ENCODE results near the gene UBASH3A.
A peak's percentile ranks its signal among the peaks of the same experiment; 100 is the strongest.

The UBASH3A gene

DNA sequence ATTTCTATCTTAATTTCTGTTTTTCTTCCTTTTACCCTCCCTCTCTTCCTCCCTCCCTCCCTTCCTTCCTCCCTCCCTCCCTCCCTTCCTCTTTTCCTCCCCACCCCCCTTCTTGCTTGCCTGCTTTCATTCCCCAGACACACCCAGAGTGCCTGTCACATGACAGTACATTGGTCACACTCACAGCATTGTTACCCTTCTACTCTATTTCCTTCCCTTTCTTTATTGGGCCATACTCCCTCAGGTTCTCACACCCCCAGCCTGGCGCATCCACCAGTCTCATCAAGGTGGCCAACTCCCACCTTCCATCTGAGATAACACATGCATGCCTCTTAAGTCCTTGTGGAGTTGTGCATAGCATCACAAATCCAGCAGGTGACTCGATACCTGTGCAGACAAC lies 18.7 kb upstream of the UBASH3A start:
- Histone ChIP-seq H3K4me3 (no peak overlapping the region), H3K27ac (peak overlapping the region in 9 of 11 experiments; percentile 5 to 45 (median 23); a peak in 11 of 22 replicates), H3K36me3 (peaks cover 0 to 13% (median 0%) of the 10 kb centered on the region in 11 experiments; a peak in 4 of 22 replicates), H3K9me3 (replicated peaks in 1 of 11) (peaks cover 14 to 28% (median 26%) of the 10 kb centered on the region in 11 experiments), H4K20me1 (no peaks in the 10 kb centered on the region), H3K9ac (no peak overlapping the region), H3K27me3 (no peaks in the 10 kb centered on the region), H3K4me2 (peak overlapping the region; percentile 51 to 82 (median 74)), H3K4me1 (peaks cover 74 to 83% (median 81%) of the 10 kb centered on the region in 10 experiments)
- TF ChIP-seq Cebpa-rat (IDR thresholded peaks at IDR 0.05) = no peak

DNA sequence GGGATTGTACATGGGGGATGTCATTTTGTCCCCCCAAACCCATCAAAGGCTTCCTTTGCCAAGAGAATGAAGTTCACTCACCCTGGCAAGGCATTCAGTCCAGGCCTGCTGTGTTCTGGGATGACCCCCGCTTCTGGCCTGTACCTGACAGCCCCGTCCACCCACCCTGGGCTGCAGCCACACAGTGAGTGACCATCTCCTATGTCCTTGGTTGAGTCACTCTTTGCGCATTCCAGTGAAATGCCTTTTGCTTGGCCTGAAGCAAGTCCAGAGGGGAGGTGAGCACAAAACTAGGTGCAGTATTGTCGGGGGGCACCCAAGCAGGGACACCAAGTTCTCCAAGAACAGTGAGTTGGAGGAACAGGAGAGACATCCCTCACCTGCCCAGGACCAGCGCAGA lies 18.1 kb upstream of the UBASH3A start:
- H3K9ac ChIP-seq = no peak overlapping the region
- H3K4me1 ChIP-seq = peaks cover 73 to 83% (median 80%) of the 10 kb centered on the region in 10 experiments
- H3K36me3 ChIP-seq = peaks cover 0 to 13% (median 0%) of the 10 kb centered on the region in 11 experiments; a peak in 4 of 22 replicates
- TF ChIP-seq Cebpa-rat (IDR thresholded peaks at IDR 0.05) = no peak
- H3K4me2 ChIP-seq = peak overlapping the region; percentile 51 to 81 (median 72)
- H3K27ac ChIP-seq = peak overlapping the region in 9 of 11 experiments; percentile 5 to 45 (median 23); a peak in 11 of 22 replicates
- H3K9me3 ChIP-seq (replicated peaks in 1 of 11) = peaks cover 14 to 27% (median 26%) of the 10 kb centered on the region in 11 experiments
- H3K4me3 ChIP-seq = no peak overlapping the region
- no peaks in the 10 kb centered on the region for H4K20me1 ChIP-seq
- no peaks in the 10 kb centered on the region for H3K27me3 ChIP-seq

DNA sequence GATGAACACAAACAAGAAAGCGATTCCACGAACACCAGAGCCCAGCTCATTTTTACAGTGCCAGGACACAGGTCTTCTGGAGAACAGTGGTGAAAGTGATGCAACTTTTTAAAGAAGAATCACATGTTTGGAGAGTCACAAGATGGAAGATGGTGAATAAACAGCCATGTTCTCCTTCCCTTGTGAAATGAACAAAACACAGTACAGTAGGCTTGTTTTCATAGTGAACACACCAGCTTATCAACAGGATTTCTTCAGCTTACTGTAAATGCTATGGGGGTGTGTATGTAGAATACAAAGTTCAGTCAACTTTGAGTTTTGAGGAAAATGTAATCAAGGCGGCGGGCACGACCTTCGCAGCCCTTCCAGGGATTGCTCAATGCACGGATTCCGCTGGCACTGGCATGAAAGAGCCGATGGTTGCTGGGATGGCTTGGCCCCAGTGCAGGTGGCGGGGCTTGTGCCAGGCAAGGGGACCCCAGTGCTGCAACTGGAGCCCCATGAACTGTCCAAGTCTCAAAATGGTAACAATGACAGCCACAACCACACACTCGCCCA lies 17.6 kb upstream of the UBASH3A start:
- H3K27ac ChIP-seq = peak overlapping the region in 5 of 11 experiments; percentile 23 to 45 (median 38); a peak in 5 of 22 replicates
- peak overlapping the region; percentile 51 to 81 (median 72) for H3K4me2 ChIP-seq
- no peak; a peak in 1 of 22 replicates for TF ChIP-seq Cebpa-rat (IDR thresholded peaks at IDR 0.05)
- H3K9me3 ChIP-seq (replicated peaks in 1 of 11) = peaks cover 13 to 24% (median 23%) of the 10 kb centered on the region in 11 experiments
- no peaks in the 10 kb centered on the region for H3K27me3 ChIP-seq
- no peak overlapping the region for H3K9ac ChIP-seq
- no peak overlapping the region for H3K4me3 ChIP-seq
- H3K36me3 ChIP-seq = peaks cover 0 to 13% (median 0%) of the 10 kb centered on the region in 11 experiments; a peak in 4 of 22 replicates
- H4K20me1 ChIP-seq = no peaks in the 10 kb centered on the region
- peaks cover 73 to 87% (median 81%) of the 10 kb centered on the region in 10 experiments for H3K4me1 ChIP-seq

DNA sequence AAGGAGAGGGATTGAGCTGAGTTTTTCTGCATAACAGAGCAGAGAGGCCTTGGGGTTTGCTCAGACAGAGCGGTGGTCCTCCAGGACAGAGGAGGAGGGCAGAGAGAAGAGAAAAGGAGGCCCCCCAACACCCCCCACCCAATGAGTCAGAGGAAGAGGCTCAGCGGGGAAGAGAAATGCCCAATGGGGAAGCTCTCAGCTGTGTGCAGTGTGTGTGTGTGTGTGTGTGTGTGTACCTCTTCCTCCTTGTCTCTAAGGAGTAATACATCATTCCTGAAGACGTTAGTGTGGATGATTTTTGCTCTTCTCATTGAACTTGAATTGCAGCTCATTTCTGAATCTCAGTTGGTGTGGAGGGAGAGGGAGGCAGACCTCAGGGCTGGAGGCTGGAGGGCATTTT lies 16.5 kb upstream of the UBASH3A start:
- TF ChIP-seq Cebpa-rat (IDR thresholded peaks at IDR 0.05) = no peak
- H3K9me3 ChIP-seq (replicated peaks in 1 of 11) = peaks cover 2 to 14% (median 12%) of the 10 kb centered on the region in 11 experiments
- no peaks in the 10 kb centered on the region for H4K20me1 ChIP-seq
- H3K9ac ChIP-seq = no peak overlapping the region; a peak in 1 of 22 replicates
- peak overlapping the region; percentile 59 to 81 (median 69) for H3K4me2 ChIP-seq
- H3K4me1 ChIP-seq = peaks cover 73 to 98% (median 82%) of the 10 kb centered on the region in 10 experiments
- H3K27ac ChIP-seq = no peak overlapping the region
- peaks cover 0 to 9% (median 0%) of the 10 kb centered on the region in 11 experiments; a peak in 4 of 22 replicates for H3K36me3 ChIP-seq
- H3K4me3 ChIP-seq = no peak overlapping the region
- H3K27me3 ChIP-seq = no peaks in the 10 kb centered on the region

DNA sequence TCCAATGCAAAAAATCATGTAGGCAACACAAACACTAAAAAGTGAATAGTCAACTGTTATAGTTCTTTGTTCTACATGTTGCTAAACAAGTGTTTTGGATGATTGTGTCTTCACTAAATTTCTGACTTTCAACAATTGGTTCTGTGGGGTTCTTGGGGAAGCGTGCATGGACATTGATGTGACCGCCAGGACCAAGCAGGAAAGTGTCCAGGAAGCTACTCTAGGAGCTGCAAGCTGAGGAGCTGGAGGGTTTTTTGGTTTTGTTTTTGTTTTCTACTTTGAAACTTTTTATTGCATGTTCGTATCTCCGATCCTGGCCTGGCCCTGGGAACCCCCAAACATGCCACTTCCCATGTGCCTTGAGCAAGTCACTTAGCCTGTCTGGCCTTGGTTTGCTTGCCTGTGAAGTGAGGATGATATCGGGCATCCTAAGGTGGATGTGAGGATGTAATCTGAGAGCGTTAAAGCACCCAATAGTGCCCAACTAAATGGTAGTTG lies 15.8 kb upstream of the UBASH3A start:
- H3K4me2 ChIP-seq = peak overlapping the region; percentile 59 to 81 (median 69)
- H3K27ac ChIP-seq = no peak overlapping the region
- H3K27me3 ChIP-seq = no peaks in the 10 kb centered on the region
- TF ChIP-seq Cebpa-rat (IDR thresholded peaks at IDR 0.05) = no peak
- peaks cover 0 to 8% (median 0%) of the 10 kb centered on the region in 11 experiments; a peak in 1 of 22 replicates for H3K36me3 ChIP-seq
- H3K9me3 ChIP-seq (replicated peaks in 1 of 11) = peaks cover 0 to 6% (median 5%) of the 10 kb centered on the region in 11 experiments; a peak in 13 of 22 replicates
- H3K4me3 ChIP-seq = no peak overlapping the region
- no peaks in the 10 kb centered on the region for H4K20me1 ChIP-seq
- H3K4me1 ChIP-seq = peaks cover 71 to 100% (median 83%) of the 10 kb centered on the region in 10 experiments
- H3K9ac ChIP-seq = no peak overlapping the region; a peak in 1 of 22 replicates

DNA sequence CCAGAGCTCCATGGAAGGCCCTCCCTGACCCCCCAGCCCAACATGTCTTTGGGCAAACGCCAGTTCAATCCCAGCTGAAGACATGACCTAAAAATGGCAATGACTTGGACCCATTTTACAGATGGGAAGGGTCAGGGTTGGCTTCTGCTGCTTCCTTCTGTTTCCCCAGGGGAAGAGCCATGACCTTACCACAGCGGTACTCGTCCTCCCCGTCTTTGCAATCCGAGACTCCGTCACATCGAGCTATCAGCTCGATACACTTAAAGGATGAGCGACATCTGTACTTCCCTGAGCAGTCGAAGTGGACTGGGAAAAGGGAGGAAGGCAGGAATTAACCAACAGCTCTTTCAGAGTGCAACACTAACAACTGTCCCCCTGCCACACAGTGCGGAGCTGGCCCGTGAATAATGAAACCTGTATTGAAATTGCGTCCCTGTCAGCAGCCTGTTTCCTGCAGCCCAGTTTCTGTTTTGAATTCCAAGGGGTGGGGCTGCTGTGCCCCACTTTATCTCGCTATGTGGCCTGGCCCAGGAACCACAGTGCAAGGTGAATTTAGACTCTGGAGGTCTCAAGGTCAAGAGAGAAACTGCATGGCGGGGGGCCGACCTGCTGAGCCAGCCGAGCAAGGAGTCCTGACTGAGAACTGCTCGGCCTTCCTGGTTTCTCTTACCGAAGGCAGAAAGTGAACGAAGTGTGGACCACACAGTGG lies 14.8 kb upstream of the UBASH3A start:
- no peak overlapping the region for H3K27ac ChIP-seq

DNA sequence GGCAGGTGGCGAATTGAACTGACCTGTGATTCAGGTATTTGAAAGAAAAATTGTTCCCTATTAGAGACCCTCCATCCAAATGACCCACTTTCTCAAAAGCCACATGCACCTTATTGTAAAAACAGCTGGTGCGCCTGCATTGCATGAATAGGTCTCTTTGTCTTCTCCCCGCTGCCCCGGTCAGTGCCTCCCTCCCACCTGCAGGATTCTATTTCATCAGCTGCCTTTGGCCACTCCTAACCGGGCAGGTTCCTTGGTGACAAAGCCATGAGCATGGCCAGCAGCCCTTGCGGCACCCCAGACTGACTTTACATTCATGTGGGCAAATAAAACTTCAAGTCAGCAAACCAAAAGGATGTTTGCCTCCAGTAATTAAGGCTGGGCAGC lies 14.3 kb upstream of the UBASH3A start:
- H3K4me2 ChIP-seq = peak overlapping the region; percentile 59 to 81 (median 67)

More for the DNA sequence above, 14.8 kb upstream of the UBASH3A start:
- Histone ChIP-seq H3K4me3 (no peak overlapping the region), H3K36me3 (peaks cover 0 to 8% (median 0%) of the 10 kb centered on the region in 11 experiments; a peak in 1 of 22 replicates), H3K9ac (no peak overlapping the region), H3K27me3 (no peaks in the 10 kb centered on the region; a peak in 1 of 22 replicates), H3K4me2 (peak overlapping the region; percentile 59 to 81 (median 67)), H3K4me1 (peaks cover 68 to 98% (median 80%) of the 10 kb centered on the region in 10 experiments), H4K20me1 (no peaks in the 10 kb centered on the region), H3K9me3 (replicated peaks in 1 of 11) (no peaks in the 10 kb centered on the region)
- no peak for TF ChIP-seq Cebpa-rat (IDR thresholded peaks at IDR 0.05)

DNA sequence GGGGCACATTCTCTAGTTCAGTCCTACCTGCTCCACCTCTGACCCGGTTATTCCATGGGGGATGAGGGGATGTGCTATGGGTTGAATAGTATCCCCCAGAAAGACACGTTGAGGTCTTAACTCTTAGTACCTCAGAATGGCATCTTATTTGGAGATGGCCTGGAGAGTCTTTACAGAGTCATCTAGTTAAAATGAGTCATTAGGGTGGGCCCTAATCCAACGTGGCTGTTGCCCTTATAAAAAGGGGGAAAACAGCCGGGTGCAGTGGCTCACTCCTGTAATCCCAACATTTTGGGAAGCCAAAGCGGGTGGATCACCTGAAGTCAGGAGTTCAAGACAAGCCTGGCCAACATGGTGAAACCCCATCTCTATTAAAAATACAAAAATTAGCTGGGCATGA lies 13.5 kb upstream of the UBASH3A start:
- H3K4me2 ChIP-seq = peak overlapping the region; percentile 59 to 81 (median 67)
- no peaks in the 10 kb centered on the region; a peak in 1 of 22 replicates for H3K27me3 ChIP-seq
- H4K20me1 ChIP-seq = no peaks in the 10 kb centered on the region
- H3K4me1 ChIP-seq = peaks cover 58 to 96% (median 76%) of the 10 kb centered on the region in 10 experiments
- peaks cover 0 to 8% (median 0%) of the 10 kb centered on the region in 11 experiments; a peak in 1 of 22 replicates for H3K36me3 ChIP-seq
- no peak overlapping the region for H3K4me3 ChIP-seq
- no peaks in the 10 kb centered on the region for H3K9me3 ChIP-seq (replicated peaks in 1 of 11)
- no peak overlapping the region for H3K9ac ChIP-seq
- TF ChIP-seq Cebpa-rat (IDR thresholded peaks at IDR 0.05) = no peak
- H3K27ac ChIP-seq = no peak overlapping the region

More for the DNA sequence above, 14.3 kb upstream of the UBASH3A start:
- Histone ChIP-seq H3K9ac (no peak overlapping the region), H3K9me3 (replicated peaks in 1 of 11) (no peaks in the 10 kb centered on the region), H3K4me3 (no peak overlapping the region), H3K27ac (no peak overlapping the region), H4K20me1 (no peaks in the 10 kb centered on the region), H3K27me3 (no peaks in the 10 kb centered on the region; a peak in 1 of 22 replicates), H3K36me3 (peaks cover 0 to 8% (median 0%) of the 10 kb centered on the region in 11 experiments; a peak in 1 of 22 replicates), H3K4me1 (peaks cover 64 to 96% (median 75%) of the 10 kb centered on the region in 10 experiments)
- no peak for TF ChIP-seq Cebpa-rat (IDR thresholded peaks at IDR 0.05)

DNA sequence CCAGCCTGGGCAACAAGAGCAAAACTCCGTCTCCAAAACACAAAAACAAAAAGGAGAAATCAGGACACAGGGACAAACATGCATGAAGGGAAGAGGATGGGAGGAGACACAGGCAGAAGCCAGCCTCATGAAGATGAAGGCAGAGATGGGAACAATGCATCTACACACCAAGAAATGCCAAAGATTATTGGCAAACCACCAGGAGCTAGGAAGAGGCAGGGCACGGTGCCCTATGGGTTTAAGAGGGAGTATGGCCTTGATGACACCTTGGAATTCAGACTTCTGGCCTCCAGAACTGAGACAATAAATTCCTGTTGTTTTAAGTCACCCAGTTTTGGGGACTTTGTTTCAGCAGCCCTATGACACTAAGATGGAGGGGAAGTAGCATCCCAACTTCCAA lies 13.0 kb upstream of the UBASH3A start:
- peak overlapping the region in 7 of 11 experiments; percentile 59 to 81 (median 68); a peak in 9 of 22 replicates for H3K4me2 ChIP-seq
- no peak overlapping the region for H3K27ac ChIP-seq
- H3K27me3 ChIP-seq = no peaks in the 10 kb centered on the region; a peak in 1 of 22 replicates
- TF ChIP-seq Cebpa-rat (IDR thresholded peaks at IDR 0.05) = no peak
- H3K9me3 ChIP-seq (replicated peaks in 1 of 11) = no peaks in the 10 kb centered on the region
- no peak overlapping the region for H3K9ac ChIP-seq
- H4K20me1 ChIP-seq = no peaks in the 10 kb centered on the region
- H3K36me3 ChIP-seq = peaks cover 0 to 8% (median 0%) of the 10 kb centered on the region in 11 experiments; a peak in 1 of 22 replicates
- H3K4me1 ChIP-seq = peaks cover 57 to 96% (median 76%) of the 10 kb centered on the region in 10 experiments
- H3K4me3 ChIP-seq = no peak overlapping the region
